HEK293T (cell line): ENCODE measurements around the gene C10orf105.

Experiments used
- ARNT ChIP-seq: fragments of 450-650 bp; IDR thresholded peaks from 2 replicates; pipeline ENCODE4 v1.6.1; 2017; ENCODE audit warnings: mild to moderate bottlenecking
- BHLHE40 ChIP-seq: fragments of 450-650 bp; IDR thresholded peaks from 2 replicates; pipeline ENCODE4 v1.6.1; 2016; ENCODE audit warnings: mild to moderate bottlenecking, moderate library complexity, borderline replicate concordance
- CTBP1 ChIP-seq: fragments of 450-650 bp; IDR thresholded peaks from 2 replicates; pipeline ENCODE4 v1.6.1; 2016; ENCODE audit warnings: borderline replicate concordance
- ELF4 ChIP-seq: fragments of 450-650 bp; IDR thresholded peaks from 2 replicates; pipeline ENCODE4 v1.6.1; 2017; ENCODE audit warnings: antibody characterized with exemption
- FOXA1 ChIP-seq: fragments of 450-650 bp; IDR thresholded peaks from 2 replicates; pipeline ENCODE4 v1.6.1; 2016; ENCODE audit warnings: mild to moderate bottlenecking
- FOXK2 ChIP-seq: fragments of 450-650 bp; IDR thresholded peaks from 2 replicates; pipeline ENCODE4 v1.6.1; 2016; ENCODE audit warnings: mild to moderate bottlenecking
- FOXM1 ChIP-seq: fragments of 450-650 bp; IDR thresholded peaks from 2 replicates; pipeline ENCODE4 v1.6.1; 2017; ENCODE audit warnings: mild to moderate bottlenecking, borderline replicate concordance
- L3MBTL2 ChIP-seq: fragments of 450-650 bp; conservative IDR thresholded peaks from 2 replicates; pipeline ENCODE4 v1.6.1; 2016; ENCODE audit warnings: mild to moderate bottlenecking
- SP1 ChIP-seq: fragments of 450-650 bp; IDR thresholded peaks from 2 replicates; pipeline ENCODE4 v1.6.1; 2017
- SUZ12 ChIP-seq: fragments of 450-650 bp; IDR thresholded peaks from 2 replicates; pipeline ENCODE4 v1.6.1; 2016; ENCODE audit warnings: mild to moderate bottlenecking
- TARDBP ChIP-seq: fragments of 450-650 bp; IDR thresholded peaks from 2 replicates; pipeline ENCODE4 v1.6.1; 2016
- ZNF384 ChIP-seq: fragments of 450-650 bp; IDR thresholded peaks from 2 replicates; pipeline ENCODE4 v1.6.1; 2016

DNA sequence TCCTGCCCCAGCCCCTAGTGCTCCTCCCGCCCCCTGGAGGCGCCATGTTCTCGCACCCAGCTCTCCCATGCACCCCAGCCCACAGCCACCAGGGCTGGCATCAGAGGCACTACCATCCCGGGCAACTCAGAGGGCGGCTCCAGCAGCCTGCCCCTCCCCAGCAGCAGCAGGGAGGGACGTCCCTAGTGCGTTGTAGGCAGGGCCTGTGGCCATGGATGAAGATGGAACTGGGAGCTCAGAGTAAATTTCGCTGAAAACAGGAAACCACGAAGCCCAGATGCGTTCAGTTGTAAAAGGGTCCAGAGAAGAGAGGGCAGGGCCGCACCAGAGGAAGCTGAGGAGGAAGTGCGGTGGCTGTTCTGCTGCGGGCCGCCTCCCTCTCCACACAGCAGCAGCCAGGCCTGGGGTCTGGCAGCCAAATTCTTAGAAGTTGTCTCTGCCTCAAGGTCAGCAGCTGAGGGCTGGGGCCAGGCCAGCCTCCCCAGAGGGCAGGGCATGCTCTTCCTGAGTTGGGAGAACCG, 29.2 kb upstream of the C10orf105 start:
- no peak for TF ChIP-seq BHLHE40
- no peak for TF ChIP-seq FOXM1
- TF ChIP-seq CTBP1 = no peak
- no peak for TF ChIP-seq FOXA1
- TF ChIP-seq ZNF384 = no peak
- no peak for TF ChIP-seq FOXK2
- TF ChIP-seq L3MBTL2 = no peak
- TF ChIP-seq ARNT = no peak
- no peak for TF ChIP-seq SUZ12
- no peak for TF ChIP-seq TARDBP
- TF ChIP-seq ELF4 = no peak
- no peak for TF ChIP-seq SP1
